GM18870 (cell line): Measurements from ENCODE around the gene EPS8.

Source experiments
- ATAC-seq: cut with Tn5 transposase; IDR thresholded peaks from one replicate; pipeline ENCODE4 v1.9.1; 2021; ENCODE audit warnings: moderate library complexity; ENCODE audit not compliant: unreplicated experiment

The EPS8 gene

DNA sequence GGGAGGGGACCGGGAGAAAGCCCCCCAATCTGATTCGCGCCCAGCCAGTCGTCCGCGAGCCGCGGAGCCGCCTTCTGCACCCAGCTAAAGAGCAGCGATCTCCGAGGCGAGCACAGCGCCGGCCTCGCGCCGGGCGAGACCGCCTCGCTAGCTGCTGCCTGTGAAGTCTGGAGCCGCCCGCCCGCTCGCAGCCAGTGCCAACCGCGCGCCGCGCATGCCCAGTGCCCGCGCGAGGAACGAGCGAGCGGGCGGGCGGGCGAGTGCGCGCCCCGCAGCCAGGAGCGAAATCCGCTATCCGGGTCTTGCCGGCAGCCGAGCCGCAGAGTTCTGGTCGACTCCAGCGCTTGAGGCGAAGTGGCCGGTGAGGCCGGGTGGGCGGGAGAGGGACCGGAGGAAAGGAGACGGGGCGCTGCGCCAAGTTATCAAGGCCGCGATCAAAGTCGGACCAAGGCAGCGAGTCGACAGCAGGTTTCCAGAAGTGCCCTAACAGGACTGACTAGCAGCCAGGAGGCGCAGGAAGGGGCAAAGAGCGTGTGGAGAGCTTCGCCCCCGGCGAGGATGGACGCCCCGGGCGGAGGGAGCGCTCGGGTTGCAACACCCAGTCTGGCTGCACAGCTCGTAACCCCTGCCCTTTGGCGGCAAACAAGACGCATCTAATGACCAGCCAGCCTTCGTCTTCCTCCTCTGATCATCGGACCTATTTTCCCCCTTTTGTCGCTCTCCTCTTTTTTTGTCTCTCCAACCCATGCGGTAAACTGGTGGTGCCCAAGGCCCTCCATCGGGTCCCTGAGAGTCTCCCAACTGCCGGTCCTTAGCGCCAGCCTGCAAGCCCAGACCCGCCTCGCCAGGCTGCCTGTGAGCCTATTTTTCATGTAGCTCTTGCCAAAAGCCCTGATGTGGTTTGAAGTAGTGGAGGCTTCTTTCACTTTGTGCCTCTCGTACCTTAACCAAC lies at the start of gene EPS8:
TSS of gene EPS8 (minus strand) at position 169 of the 952 bp plus-strand sequence. CDS start 106,437 bp downstream, outside the sequence.
- peak; percentile 66 for ATAC-seq

DNA sequence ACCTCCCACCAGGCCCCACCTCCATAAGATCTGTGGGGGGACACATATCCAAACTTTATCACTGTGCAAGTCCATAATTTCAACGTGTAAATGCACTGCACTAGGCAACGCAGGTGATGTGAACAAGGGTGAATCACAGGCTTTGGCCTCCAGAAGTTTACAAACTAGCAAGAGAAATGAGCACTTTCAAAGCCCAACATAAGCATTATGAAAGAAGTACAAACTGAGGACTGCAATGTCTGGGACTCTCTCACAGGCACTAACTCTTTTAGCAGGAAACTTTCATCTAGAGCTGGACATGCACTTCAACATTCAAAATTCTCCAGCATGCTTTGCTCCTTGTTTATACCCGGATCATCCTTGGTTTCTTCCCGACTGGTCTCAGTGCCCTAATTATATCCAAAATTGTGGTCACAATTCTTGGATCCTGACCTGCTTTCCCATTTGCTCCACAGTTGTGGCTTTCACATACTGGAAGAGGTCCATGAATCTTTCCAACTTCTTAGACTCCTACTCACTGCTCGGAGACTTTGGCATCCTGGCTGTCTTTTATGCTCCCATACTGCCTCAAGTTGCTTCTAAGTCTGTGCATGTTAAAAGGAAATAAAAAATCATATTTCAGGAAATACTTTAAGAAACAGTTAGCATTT lies 48.1 kb upstream of the EPS8 start:
- ATAC-seq, result no peak

DNA sequence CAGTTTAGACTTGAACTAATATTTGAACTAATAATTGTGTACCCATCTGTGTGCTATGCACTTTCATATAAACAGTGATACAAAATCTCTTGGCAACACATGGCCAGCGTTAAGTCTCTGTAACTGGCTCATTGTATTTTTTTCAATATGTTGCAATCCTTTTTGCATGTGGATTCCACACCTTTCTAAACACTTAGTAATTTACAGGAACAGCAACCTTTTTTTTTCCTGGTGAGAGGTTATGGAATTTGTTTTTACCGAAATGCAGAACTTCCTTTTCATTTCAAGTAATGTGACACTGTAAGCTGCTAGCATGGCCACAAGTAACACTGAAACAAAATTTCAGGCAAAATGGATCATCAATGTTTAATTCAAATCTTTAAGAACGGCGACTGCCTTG lies 45.4 kb upstream of the EPS8 start:
- ATAC-seq, result no peak

DNA sequence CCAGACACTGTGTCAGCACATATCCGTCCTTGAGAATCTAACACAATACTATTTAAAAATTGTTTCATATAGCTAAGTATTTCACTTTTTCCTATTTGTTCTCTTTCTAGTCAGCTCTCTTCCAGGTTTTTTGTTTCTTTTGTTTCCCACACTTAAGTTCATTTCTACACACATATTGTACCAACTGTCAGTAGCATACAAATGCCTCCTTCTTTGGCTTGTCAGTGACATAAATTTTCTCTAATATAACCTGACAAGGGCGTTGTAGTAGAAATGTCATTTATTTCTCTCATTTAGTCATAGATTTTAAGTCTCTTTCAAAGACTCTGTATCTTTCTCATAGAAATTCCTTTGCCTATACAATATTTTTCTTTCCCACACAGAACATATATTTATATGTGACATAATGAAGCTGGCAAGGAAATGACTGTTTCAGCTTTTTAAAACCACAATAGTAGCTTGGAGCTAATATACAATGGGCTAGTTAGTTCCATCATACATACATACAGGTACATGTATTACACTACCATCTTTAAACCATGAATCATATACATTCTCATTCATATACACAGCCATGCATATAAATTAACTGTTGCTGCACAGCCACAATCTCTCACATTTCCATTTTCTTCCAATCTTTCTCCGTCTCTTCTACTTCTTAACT lies 42.3 kb upstream of the EPS8 start:
- no peak for ATAC-seq

DNA sequence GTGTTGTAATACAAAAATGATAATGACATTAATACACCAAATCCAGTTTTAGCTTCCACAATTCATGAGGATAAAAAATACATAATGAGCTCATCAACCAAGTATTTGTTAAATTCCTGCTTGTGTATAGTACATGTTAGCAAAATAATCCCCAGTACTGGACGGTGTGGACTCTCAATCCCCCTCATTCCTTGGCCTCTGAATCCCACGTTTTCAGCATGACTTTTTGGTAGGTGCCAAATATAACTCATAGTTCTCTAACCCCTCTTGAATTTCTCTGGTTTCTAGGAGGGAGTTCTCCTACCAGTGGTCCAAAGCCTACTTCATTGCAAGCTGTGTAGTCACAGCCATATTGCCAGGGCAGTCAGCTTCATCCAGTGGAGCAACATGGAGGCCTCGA lies 41.4 kb upstream of the EPS8 start:
- ATAC-seq, result no peak

DNA sequence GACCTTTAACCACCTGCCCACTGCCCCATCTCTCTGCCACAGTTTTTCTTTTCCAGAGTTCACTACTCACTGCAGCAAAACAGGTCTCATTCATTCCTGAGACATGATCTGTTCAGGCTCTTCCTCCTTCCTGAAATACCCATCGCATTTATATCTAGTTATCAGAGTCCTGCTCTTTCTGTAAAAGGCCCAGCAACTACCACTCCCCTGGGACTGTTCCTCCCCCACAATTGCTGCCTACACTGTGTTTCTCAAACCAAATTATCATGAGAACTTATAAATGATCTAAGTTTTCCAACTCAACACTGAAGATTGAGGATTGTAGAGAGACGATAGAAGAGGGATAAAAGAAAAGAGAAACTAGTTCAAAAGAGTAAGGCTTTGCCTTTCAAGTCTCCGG lies 40.8 kb upstream of the EPS8 start:
- ATAC-seq, result no peak

DNA sequence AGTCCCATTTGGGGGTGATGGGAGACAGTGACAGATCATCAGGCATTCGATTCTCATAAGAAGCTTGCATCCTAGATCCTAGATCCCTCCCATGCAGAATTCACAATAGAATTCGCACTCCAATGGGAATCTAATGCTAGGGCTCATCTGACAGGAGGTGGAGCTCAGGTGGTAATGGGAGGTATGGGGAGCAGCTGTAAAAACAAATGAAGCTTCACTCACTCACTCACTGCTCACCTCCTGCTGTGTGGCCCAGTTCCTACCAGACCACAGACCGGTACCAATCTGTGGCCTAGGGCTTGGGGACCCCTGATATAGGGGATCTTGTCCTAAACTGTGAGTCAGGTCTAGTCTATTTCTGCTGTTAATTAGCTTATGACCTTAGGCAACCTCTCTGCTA lies 40.1 kb upstream of the EPS8 start:
- ATAC-seq, result no peak

DNA sequence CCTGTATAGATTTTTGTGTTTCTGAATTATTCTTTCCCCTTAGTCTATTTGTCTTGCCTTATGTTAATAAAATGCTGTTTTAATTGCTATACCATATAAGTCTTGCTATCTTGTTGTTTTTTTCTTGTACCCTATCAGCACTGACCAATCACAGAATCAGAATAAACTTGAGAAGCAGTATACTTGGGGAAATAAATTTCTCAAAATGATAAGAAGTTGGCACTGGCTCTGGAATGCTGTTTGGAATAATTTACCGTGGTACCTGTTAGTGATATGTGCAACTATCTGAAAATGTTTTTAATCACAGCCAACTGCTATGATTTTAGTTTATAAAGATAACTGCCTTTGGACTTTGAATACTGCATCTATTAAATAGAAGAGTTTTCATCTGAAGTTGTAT lies 37.9 kb upstream of the EPS8 start:
- no peak for ATAC-seq

DNA sequence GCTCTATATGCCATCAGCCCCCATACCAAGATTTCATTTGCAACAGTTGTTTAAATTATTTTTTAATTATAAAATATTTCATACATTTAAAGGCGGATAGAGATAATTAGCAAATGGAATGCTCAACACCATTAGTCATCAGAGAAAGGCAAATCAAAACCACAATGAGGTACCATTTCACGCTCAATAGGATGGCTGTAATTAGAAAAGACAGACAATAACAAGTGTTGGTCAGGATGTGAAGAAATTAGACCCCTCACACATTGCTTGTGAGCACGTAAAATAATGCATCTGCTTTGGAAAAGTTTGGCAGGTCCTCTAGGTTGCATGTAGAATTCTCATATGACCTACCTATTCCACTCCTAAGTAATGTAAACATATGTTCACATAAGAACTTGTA lies 35.3 kb upstream of the EPS8 start:
- no peak for ATAC-seq

DNA sequence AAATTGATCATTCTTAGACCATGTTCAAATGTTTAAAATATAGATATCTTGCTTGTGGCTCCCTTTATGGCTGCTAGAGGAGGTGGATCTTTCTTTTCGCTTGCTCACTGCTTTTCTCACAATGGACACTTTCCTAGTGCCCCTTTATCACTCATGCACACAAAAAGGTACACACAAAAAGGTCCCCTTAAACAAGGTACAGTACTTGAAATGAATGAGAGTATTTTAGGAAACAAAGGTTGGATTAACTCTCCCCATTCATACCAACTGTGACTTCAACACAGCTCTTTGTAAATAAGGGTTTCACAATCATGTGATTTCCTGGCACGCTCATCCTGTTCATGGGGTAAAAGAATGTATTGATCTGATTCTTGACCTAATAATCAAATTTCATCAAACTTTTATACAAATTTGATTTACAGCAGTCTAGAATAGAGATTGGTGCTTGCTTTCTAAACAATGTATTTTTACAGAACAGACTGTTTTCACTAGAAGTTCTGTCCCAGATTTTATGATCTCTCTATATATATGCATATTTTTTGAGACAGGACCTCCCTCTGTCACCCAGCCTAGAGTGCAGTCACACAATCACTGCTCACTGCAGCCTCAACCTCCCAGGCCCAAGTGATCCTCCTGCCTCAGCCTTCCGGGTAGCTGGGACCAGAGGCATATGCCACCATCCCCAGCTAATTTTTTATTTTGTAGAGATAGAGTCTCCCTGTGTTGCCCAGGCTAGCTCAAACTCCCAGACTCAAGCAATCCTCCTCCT lies 34.4 kb upstream of the EPS8 start:
- no peak for ATAC-seq

DNA sequence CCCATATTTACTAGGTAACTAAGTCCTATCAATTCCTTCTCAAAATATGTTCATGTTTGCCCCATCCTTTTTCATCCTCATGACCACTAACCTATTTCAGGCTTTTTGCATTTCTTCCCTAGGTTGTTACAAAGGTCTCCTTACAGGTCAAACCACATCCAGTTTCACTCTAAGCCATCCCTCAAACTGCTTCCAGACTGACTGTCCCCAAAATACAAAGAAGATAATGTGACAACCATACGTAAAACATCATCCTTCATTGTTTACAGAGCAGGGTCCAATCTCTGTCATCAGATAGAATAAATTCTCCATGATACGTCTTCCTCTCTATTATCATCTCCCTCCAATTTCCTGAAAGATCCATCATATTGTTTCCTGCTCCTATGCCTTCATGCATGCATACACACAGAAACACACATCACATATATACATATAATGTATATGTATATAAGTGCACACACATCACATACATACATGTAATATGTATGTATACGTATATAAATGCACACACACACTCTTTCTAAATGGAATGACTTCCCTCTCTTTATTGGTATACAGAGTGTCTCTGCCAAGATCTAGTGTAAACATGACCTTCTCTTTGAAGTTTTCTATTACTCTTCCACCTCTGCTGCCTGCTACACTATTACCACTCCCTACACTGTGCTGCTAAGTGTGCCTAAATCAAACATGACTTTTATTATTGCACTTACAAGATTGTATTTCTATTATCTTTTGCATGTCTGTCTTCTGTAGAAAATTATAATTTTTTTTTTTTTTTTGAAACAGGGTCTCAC lies 30.7 kb upstream of the EPS8 start:
- ATAC-seq, result no peak

DNA sequence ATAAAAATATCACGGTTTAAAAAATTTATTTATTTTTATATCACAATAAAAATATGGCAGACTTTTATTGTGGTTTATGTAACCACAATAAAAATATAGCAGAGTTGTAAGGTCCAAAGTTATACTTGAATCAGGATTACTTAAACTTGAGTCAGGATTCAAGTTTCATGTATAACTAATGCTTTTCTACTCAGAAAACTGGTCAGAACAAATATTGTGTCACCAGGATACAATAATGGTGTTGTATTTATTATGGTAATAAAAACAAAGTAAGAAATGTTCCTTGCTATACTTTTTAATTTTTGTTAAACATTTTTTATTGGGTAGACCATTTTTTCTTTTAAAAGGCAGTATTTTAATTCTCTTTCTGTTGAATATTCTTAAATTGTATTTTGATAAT lies 29.2 kb upstream of the EPS8 start:
- ATAC-seq, result no peak

DNA sequence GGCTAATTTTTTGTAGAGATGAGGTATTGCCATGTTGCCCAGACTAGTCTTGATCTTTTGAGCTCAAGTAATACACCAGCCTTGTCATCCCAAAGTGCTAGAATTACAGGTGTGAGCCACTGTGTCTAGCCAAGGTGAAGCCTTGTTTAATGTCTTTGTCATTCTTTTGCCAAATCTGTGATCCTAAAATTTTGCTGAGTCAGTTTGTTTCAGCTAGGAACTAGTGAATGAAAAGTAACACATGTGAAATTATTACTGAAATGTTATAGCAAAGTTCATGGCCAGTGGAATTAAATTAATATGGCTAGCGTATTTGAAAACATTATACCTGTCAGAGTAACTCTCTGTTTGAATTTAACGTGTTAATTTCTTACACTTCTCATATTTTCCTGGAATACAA lies 26.5 kb upstream of the EPS8 start:
- ATAC-seq, result no peak

DNA sequence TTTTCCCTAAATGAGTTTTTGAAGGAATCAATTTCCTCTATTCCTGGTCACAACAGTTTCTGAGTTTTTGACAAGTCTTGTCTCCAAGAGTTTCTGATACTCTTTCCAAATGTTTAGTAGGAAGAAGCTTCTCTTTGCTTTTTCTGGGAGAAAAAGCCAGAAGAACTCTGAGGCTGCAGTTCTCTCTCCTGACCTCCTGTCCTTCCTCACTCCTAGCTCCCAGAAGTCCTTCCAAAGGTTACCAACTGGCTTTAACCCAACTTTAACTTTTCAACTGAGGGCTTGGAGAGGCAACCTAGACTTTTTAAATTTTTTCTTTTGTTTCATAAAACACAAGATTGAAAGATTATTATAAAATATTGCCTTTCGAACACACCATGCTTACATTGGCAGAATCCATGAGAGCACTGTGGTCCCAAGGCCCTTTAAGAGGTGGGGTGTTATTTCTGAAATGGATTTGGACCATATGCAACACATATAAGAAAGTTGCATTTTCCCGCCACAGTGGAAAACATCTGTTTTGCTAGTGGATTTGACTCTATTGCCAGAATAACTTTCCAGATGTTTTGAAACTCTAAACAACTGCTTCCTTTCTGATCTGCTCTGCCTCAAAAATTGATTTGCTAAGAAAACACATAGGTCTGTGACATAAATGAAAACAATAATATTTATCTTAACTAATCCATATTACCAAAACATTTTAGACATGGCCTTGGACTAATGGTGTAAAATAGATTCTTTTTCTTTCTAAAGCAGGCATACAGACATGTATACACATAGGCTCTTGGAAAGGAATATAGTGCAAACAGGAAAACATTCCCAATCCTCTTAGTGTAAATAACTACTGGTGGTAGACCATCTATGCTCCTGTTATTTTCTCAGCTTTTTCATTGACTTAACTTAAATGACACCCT lies 22.3 kb upstream of the EPS8 start:
- ATAC-seq, result no peak

DNA sequence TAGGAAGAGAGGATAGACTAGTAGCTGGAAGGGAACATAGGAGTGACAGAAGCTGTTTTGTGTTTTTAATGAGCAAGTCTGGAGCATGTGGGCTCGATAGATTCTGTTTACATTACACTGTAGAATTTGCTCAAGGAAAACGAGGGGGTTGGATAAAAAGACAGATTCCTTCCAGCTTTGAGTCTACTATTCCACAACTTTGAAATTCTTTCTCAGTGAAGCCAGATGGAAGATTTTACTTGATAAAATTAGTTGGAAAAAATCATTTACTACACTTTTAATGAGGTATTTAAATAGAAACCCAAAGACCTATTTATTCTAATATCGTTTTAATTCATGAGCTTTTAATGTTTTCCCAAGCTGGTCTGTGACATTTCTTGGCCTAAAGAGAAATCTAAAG lies 19.5 kb upstream of the EPS8 start:
- no peak for ATAC-seq

DNA sequence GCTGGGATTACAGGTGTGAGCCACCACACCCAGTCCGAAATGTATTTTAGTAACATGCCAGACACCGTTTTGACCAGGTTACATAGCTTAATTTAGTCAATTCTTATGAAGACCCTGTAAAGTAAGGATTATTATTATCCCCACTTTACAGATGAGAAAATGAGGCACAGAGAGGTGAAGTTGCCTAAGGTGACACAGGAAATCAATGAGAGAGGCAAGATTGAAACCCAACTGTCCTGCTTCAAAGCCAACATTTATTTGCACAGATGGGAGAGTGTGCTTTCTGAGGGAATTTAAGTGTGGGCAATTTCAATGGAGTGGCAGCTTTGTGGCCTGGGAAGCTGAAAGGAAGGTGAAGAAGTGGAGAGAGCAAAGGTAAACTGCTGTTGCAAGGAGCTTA lies 19.1 kb upstream of the EPS8 start:
- ATAC-seq, result no peak

DNA sequence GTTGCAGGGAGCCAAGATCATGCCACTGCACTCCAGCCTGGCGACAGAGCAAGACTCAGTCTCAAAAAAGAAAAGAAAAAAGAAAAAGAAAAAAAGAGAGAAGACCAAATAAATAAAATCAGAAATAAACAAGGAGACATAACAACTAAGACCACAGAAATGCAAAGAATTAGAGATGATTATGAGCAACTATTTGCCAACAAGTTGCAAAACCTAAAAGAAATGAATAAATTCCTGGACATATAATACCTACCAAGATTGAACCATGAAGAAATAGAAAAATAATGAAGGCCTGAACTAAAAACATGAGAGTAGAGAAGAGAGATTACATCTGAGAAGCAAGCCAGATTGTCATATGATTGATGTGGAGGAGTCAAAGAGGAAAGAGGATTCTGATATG lies 17.6 kb upstream of the EPS8 start:
- ATAC-seq, result no peak

DNA sequence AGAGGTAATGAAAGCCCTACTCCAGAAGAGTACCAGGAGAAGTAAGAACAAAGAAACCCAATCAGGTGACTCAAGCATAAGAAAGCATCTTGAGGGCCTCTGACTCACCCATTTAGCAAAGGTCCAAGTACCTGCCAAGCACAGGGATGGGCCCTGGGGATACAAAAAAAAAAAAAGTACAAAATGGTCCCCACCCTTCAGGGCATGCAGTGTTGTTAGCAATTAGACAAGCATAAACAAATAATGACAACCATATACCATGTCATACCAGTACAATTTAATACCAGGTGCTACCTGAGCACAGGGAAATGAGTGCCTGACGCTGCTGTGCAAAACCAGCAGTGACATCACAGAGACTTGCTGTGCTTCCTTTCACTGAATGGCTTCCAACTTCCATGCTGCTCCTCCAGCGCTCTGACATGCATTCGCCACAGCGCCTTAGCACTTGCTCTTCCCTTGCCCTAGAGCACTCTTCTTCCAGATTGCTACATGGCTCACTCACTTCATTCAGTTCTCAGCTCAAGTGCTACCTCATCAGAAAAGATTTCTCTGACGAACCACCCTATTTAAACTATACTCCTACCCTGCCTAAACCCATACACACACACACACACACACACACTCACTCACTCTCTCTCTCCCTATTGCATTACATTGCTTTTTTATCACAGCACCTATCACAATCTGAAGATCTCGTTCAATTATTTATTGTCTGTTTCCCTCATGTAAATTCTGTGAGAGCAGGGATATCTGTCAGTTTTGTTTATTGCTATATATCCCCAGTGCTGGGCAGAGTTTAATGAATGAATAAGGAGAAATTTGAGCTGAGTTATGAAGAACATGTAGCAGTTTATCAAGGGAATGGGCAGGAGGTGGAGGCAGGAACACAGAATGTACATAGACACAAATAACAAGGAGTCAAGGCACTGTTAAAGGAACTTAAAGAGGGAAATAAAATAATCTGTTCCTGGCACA lies 12.9 kb upstream of the EPS8 start:
- ATAC-seq, result no peak
